GM13977 (cell line): ENCODE results near the gene MAP7D3.
A peak's percentile ranks its signal among the peaks of the same experiment; 100 is the strongest.
"Not testable (repeated sequence)": the region's sequence is repeated elsewhere in the genome, so short reads cannot be mapped to it uniquely, and the experiment has no call there.

Source experiments
- DNase-seq: peaks from one replicate; pipeline ENCODE4 v3.0.0; 2012; ENCODE audit warnings: low spot score
- in situ Hi-C: fragments of 300-500 bp; cut with MboI; formaldehyde crosslinking; loops from one replicate; pipeline ENCODE4 v1.12.0; 2022; ENCODE audit warnings: low sequenced_read_pairs, low pct_unique_long_range_greater_than_20kb, mixed read lengths, inconsistent platforms; ENCODE audit not compliant: unreplicated experiment
- TF ChIP-seq, protein P1 (sequence below): IDR thresholded peaks from 2 replicates; pipeline ENCODE4 v1.5.1; 2012; ENCODE audit warnings: mild to moderate bottlenecking, control low read depth; ENCODE audit not compliant: insufficient read depth; ENCODE audit errors: extremely low read depth, missing control alignments

The MAP7D3 gene, protein sequence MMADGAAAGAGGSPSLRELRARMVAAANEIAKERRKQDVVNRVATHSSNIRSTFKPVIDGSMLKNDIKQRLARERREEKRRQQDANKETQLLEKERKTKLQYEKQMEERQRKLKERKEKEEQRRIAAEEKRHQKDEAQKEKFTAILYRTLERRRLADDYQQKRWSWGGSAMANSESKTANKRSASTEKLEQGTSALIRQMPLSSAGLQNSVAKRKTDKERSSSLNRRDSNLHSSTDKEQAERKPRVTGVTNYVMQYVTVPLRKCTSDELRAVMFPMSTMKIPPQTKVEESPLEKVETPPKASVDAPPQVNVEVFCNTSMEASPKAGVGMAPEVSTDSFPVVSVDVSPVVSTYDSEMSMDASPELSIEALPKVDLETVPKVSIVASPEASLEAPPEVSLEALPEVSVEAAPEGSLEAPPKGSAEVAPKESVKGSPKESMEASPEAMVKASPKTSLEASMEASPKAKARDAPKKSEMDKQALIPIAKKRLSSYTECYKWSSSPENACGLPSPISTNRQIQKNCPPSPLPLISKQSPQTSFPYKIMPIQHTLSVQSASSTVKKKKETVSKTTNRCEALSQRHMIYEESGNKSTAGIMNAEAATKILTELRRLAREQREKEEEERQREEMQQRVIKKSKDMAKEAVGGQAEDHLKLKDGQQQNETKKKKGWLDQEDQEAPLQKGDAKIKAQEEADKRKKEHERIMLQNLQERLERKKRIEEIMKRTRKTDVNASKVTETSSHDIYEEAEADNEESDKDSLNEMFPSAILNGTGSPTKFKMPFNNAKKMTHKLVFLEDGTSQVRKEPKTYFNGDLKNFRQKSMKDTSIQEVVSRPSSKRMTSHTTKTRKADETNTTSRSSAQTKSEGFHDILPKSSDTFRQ

DNA sequence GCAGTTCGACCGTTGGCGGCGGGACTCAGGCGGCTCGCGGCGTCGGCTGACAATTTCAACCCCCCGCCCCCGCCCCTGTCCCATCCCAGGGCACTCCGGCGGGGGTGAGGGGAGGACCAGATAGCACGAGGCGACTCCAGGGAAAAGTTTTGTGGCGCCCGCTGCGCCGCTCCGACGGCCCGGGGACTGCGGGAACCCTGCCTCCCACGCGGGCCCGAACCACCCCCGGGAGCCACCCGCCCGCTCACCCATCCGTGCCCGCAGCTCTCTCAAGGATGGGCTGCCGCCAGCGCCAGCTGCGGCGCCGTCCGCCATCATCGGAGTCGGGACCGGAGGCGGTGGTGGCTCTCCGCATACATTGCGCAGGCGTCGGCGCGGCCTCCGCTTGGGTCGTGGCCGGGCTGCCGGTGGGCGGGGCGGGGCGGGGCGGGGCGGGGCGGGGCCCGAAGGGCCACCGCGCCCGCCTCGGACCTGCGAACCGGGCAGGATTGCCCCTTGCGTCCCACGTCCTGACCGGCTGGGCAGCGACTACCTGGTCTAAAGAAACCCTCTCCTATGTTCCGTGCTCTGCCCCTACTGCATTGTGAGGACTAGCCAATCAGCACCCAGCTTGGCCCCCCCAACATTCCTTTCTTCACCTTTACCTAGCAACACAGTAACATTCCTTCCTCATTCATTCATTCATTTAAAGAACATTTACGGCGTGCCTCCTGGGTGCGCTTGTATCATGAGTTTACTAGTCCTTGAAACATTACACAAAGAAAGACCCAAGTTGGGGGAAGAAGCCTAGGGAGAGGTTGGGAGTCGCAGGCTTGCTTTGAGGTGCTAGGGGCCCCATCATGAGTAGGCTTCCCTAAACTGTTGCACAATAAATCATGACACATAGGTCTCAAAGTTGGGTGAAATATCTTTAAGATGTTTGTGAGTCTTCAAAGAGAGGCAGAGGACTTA, at the start of gene MAP7D3:
Gene MAP7D3, minus strand, starts transcription at position 360 of the 951 bp plus-strand sequence. Its CDS starts 42 bp downstream, at position 318.
- TF ChIP-seq, protein P1, sequence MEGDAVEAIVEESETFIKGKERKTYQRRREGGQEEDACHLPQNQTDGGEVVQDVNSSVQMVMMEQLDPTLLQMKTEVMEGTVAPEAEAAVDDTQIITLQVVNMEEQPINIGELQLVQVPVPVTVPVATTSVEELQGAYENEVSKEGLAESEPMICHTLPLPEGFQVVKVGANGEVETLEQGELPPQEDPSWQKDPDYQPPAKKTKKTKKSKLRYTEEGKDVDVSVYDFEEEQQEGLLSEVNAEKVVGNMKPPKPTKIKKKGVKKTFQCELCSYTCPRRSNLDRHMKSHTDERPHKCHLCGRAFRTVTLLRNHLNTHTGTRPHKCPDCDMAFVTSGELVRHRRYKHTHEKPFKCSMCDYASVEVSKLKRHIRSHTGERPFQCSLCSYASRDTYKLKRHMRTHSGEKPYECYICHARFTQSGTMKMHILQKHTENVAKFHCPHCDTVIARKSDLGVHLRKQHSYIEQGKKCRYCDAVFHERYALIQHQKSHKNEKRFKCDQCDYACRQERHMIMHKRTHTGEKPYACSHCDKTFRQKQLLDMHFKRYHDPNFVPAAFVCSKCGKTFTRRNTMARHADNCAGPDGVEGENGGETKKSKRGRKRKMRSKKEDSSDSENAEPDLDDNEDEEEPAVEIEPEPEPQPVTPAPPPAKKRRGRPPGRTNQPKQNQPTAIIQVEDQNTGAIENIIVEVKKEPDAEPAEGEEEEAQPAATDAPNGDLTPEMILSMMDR = no peak
- DNase-seq = peak; percentile 88
- in situ Hi-C loops = loop anchor here (25.0 kb wide), 1 partner anchor 214 kb away; no protein-coding TSS in a partner anchor

DNA sequence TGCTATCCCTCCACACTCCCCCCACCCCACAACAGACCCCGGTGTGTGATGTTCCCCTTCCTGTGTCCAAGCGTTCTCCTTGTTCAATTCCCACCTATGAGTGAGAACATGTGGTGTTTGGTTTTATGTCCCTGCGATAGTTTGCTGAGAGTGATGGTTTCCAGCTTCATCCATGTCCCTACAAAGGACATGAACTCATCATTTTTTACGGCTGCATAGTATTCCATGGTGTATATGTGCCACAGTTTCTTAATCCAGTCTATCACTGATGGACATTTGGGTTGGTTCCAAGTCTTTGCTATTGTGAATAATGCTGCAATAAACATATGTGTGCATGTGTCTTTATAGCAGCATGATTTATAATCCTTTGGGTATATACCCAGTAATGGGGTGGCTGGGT, 49.5 kb upstream of the MAP7D3 start, which contains the start of gene ADGRG4:
Gene ADGRG4, plus strand, starts transcription at position 243 of the 400 bp plus-strand sequence. CDS start 7,815 bp downstream, outside the sequence.
- in situ Hi-C loops = not testable (repeated sequence)

DNA sequence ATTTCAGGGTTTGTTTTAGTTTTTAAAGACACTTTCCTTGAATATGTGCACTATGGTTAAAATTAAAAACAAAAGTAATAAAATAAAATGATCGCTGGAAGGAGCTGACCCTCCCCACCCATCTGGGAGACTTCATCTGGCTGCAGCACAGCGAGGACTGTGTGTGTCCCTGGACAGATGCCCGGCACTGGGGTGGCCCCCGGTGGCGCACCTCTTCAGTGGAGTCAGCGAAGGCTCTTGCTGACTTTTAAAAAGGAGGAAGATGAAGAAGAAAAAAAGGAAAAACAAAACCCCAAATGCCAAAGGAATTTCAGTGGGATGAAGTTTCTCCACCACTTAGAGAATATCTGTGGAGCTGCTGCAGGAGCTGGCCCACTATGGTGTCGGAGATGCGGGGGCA, 44.2 kb upstream of the MAP7D3 start:
- in situ Hi-C loops = no loop called here
- TF ChIP-seq, protein P1 = no peak
- no peak for DNase-seq

More for the DNA sequence above, 49.5 kb upstream of the MAP7D3 start, which contains the start of gene ADGRG4:
- not testable (repeated sequence) for DNase-seq

- in situ Hi-C loops = no loop called here
- DNase-seq = no peak
- TF ChIP-seq, protein P1 = no peak
Observed at GRCh38 chrX:136292656-136293055, 41.5 kb upstream of the MAP7D3 start.

DNA sequence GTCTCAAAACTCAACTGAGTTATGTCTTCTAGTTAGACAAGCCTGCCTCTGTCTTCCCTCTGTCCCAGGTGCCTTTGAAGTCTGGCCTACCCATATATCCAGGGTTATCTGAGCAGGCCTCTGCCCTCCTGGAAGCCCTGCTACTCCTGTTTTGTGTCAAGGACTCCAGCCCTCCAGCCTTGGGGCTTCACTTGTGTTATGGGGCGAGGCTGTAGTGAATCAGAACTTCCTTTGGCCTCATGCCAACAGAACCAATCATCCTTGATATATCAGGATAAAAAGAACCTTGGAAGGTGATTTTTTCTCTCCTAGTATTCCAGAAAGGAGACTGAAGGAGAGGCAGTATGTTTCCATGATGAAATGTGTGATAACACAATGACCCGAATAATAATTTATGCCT, 40.6 kb upstream of the MAP7D3 start:
- TF ChIP-seq, protein P1 = no peak
- DNase-seq = no peak
- in situ Hi-C loops = no loop called here

- in situ Hi-C loops, DNase-seq: not testable (repeated sequence)
Observed at GRCh38 chrX:136286375-136286774, 35.2 kb upstream of the MAP7D3 start.

DNA sequence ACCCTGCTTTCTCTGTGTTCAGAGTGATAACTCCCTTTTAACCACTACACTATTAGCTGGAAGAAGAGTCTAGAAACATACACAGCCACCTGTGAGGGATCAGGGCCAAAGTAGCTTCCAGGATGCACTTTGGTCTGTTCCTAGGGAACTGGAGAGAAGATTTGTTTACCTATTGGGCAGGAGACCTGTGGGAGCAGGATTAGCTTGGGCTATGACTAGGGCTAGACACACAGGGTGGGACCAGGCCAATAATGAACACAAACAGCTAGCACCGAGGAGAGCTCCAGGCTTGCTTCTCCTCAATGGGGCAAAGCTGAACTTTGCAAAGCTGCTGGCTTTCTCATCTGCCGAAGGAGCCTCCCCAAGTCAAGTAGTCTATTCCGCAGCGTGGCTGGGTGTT, 24.4 kb upstream of the MAP7D3 start:
- in situ Hi-C loops = no loop called here
- no peak for DNase-seq
- TF ChIP-seq, protein P1 = no peak
